Astrocyte (in vitro differentiated cells and primary cell): ENCODE measurements around the gene FAM53B.

Experiments used
- CTCF ChIP-seq: IDR thresholded peaks from 2 replicates; pipeline ENCODE4 v1.5.1; 2011; ENCODE audit warnings: low read depth, mild to moderate bottlenecking, inconsistent platforms, low read length, moderate library complexity; ENCODE audit not compliant: insufficient read depth
- EZH2 ChIP-seq: IDR thresholded peaks from 2 replicates; pipeline ENCODE4 v1.6.1; 2012; ENCODE audit warnings: mild to moderate bottlenecking, low read length, inconsistent platforms; ENCODE audit not compliant: insufficient read depth

DNA sequence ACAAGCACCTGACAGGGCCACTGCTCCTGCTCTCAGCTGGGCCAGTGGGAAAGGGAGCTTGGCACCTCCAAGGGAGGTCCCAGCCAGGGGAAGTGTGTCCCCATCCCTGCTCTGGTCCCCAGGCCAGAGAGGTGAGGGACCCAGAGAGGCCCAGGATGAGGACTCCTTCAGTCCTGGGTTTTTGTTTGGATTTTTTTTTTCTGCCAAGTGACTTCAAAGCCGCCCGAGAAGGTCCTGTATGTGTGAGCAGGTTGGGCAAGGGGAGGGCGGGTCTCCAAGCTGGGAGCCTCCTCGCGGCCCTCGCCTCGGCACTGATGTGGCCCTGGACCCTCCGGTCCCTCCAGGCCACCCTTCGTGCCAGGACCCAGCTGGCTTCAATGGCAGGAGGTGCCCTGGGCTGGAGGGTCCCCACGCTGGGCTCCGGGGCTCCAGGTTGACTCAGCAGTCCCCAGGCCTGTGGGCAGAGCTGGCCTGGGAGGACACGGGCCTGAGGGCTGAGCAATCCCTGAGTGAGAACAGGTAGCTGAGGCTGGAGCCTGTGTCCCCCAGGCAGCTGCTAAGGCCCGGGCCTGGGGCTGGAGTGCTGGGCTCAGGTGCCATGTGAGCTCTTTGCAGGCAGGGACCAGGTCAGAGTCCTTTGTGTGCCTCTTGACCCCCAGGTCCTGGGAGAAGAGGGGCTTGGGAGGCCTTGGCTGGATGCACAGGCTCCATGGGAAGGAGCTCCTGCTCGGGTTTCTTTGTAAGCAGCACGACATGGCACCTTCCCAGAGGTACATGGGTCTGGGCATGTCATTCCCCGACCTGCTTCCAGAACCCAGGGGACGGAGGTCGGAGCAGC lies 140.6 kb downstream of the FAM53B start:
- TF ChIP-seq EZH2, result no peak
- no peak for TF ChIP-seq CTCF
